Large intestine (tissue), 3 donors: ENCODE results near the gene NR6A1. TPM values are rescaled to one million over a fixed set of nuclear protein-coding genes. Genes with fewer than 3 reads are reported as not detected.

Experiments used
- DNase-seq, 2 donors: peaks; one replicate each; pipeline versions ENCODE4 v3.0.0 to v3.0.0-alpha.2; 2013
- H3K27ac ChIP-seq: one replicate; pipeline ENCODE4 v1.5.1; 2013; ENCODE audit warnings: low read length
- H3K27me3 ChIP-seq: 2 replicates; pipeline ENCODE4 v1.6.1; 2013; ENCODE audit warnings: low read length; ENCODE audit not compliant: control insufficient read depth, insufficient read depth
- H3K36me3 ChIP-seq: 2 replicates; pipeline ENCODE4 v1.6.1; 2013; ENCODE audit warnings: low read length; ENCODE audit not compliant: control insufficient read depth, insufficient read depth
- H3K4me1 ChIP-seq: one replicate; pipeline ENCODE4 v1.6.1; 2013; ENCODE audit warnings: low read length; ENCODE audit not compliant: control insufficient read depth, insufficient read depth
- H3K4me3 ChIP-seq: one replicate; pipeline ENCODE4 v1.5.1; 2013; ENCODE audit warnings: low read length
- H3K9me3 ChIP-seq: one replicate; pipeline ENCODE4 v1.6.1; 2013; ENCODE audit warnings: mild to moderate bottlenecking, low read depth, low read length, moderate library complexity; ENCODE audit not compliant: control insufficient read depth
- WGBS: methylation state at CpG from one replicate; pipeline ENCODE4 v1.1.5; 2013; ENCODE audit warnings: low lambda C conversion rate; ENCODE audit not compliant: insufficient coverage; 5-methylcytosine and 5-hydroxymethylcytosine counted together
- polyA plus RNA-seq: library from polyadenylated mRNA; unstranded; fragments of 120-200 nt; gene quantifications from one replicate; pipeline ENCODE4 v1.2.1, GENCODE V29; 2013

NR6A1 gene
- polyA plus RNA-seq, 1 donor = 5.0 TPM

DNA sequence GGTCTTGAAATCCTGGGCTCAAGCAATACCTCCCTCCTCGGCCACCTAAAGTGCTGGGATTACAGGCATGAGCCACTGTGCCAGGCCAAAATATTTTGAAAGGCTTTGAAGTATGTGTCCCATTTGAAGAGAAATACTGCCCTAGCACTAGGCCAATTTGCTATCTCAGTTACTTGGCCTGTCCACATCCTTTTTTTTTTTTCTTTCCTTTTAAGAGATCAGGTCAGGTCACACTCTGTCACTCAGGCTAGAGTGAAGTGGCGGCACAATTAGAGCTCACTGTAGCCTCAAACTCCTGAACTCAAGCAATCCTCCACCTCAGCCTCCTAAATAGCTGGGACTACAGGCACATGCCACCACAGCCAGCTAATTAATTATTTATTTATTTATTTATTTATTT lies 84.2 kb downstream of the NR6A1 start:
- no peaks in the 10 kb centered on the region for H3K4me1 ChIP-seq
- peaks cover 6% of the 10 kb centered on the region for H3K36me3 ChIP-seq
- H3K27ac ChIP-seq = no peak overlapping the region
- H3K27me3 ChIP-seq = no peaks in the 10 kb centered on the region
- no peak overlapping the region for H3K4me3 ChIP-seq
- H3K9me3 ChIP-seq = no peaks in the 10 kb centered on the region
- no peak for DNase-seq
- WGBS = no CpG with 5 or more reads among the region's 2 CpGs

DNA sequence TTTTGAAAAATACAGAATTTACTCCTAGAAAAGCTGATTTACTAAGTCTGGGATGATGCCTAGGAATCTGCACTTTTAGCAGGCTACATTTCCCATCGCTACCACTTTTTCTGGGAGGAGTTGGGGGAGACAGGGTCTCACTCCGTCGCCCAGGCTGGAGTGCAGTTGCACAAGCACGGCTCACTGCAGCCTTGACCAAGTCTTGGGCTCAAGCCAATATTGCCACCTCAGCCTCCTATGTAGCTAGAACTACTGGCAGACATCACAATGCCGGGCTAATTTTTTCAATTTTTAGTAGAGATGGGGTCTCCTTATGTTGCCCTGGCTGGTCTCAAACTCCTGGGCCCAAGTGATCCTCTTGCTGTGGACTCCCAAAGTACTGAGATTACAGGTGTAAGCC lies 85.9 kb downstream of the NR6A1 start:
- Histone ChIP-seq H3K36me3 (peaks cover 6% of the 10 kb centered on the region), H3K4me1 (peaks cover 3% of the 10 kb centered on the region), H3K27me3 (no peaks in the 10 kb centered on the region), H3K9me3 (no peaks in the 10 kb centered on the region), H3K4me3 (no peak overlapping the region), H3K27ac (no peak overlapping the region)
- WGBS = no CpG with 5 or more reads among the region's 5 CpGs
- no peak for DNase-seq

DNA sequence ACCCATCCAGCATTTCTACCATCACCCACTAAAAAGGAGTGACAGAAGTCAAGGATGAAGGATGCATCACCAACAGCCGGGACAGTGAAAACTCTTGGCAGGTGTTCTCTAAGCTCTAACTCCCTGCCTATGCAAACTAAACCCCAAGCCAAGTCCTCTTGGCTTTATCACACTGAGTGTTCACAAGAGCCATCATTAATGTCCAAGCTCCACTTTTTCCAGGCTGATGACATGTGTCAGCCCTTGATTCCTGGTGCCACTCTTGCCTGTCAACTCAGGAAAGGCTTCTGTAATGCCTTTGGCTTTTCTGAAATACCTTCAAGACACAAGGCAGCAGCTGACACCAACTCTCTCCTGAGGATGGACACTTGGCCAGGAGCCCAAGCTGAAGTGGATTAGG lies 86.9 kb downstream of the NR6A1 start:
- H3K27me3 ChIP-seq = no peaks in the 10 kb centered on the region
- WGBS = no CpG with 5 or more reads among the region's 1 CpG

DNA sequence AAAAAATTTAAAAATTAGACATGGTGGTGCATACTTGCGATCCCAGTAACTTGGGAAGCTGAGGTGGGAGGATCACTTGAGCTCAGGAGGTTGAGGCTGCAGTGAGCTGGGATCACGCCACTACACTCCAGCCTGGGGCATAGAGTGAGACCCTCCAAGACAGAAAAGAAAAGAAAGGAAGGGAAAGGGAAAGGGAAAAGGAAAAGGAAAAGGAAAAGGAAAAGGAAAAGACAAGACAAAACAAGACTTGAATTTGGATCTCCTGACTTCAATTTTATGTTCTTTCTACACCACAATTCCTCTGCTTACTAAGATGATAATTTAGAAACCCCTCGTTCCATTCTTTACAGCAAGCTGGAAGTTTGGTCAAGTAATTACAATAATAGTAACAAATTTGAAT lies 88.1 kb downstream of the NR6A1 start:
- WGBS = 100% methylated on average over 2 of the region's 3 CpGs
- peaks cover 3% of the 10 kb centered on the region for H3K4me1 ChIP-seq

More for the DNA sequence above, 86.9 kb downstream of the NR6A1 start:
- Histone ChIP-seq H3K9me3 (no peaks in the 10 kb centered on the region), H3K4me3 (no peak overlapping the region), H3K27ac (no peak overlapping the region), H3K36me3 (peaks cover 6% of the 10 kb centered on the region), H3K4me1 (peaks cover 3% of the 10 kb centered on the region)
- no peak for DNase-seq

DNA sequence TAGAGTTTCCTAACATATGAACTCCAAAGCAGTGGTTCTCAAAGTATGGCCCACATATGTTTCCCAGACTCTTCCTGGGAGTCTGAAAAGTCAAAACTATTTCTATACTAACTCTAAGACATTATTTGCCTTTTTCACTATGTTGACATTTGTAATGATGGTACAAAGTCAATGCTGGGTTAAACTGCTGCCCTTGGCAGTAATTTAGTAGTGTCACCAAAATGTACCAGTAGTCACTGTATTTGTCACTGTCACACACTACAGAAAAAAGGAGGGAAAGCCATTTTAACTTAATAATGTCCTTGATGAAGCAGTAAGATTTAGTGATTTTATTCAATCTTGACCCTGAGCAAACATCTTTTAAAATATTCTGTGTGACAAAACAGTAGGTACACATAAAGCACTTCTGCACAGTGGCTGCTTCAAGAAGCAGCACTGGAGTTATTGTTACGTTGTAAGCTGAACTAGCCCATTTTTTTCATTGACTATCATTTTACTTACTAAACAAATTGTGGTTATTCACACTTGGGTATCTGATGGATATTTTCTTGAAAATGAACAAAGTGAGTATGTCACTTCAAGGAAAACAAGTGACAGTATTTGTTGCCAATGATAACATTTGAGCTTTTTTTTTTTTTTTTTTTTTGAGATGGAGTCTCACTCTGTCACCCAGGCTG lies 90.3 kb downstream of the NR6A1 start:
- Histone ChIP-seq H3K4me1 (peaks cover 3% of the 10 kb centered on the region), H3K27ac (no peak overlapping the region), H3K9me3 (no peaks in the 10 kb centered on the region), H3K4me3 (no peak overlapping the region), H3K27me3 (no peaks in the 10 kb centered on the region), H3K36me3 (peaks cover 6% of the 10 kb centered on the region)
- no peak for DNase-seq
- no CpG with 5 or more reads among the region's 1 CpG for WGBS

More for the DNA sequence above, 88.1 kb downstream of the NR6A1 start:
- H3K9me3 ChIP-seq = no peaks in the 10 kb centered on the region
- no peak overlapping the region for H3K27ac ChIP-seq
- no peak overlapping the region for H3K4me3 ChIP-seq
- no peaks in the 10 kb centered on the region for H3K27me3 ChIP-seq
- peaks cover 6% of the 10 kb centered on the region for H3K36me3 ChIP-seq
- DNase-seq = no peak

DNA sequence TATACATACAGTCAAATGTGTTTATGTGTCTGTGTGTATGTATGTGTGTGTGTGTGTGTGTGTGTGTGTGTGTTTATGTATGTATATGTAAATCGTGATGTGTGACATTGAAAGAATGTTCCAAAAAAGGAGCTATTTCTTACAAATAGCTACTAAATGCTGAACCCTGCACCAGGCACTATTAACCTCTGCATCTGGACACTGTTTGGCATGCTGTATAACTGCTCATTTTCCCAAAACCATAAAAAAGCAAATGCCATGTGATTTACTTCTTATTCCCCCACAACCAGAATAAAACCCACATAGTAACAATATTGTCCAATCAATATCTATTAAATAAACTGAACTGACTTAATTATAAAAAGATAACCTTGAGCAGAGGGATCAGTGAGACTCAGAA lies 91.1 kb downstream of the NR6A1 start:
- Histone ChIP-seq H3K4me3 (no peak overlapping the region), H3K9me3 (no peaks in the 10 kb centered on the region), H3K27me3 (no peaks in the 10 kb centered on the region), H3K4me1 (peaks cover 3% of the 10 kb centered on the region), H3K36me3 (peaks cover 6% of the 10 kb centered on the region), H3K27ac (no peak overlapping the region)
- DNase-seq = no peak
- WGBS = 100% methylated on average over 1 of the region's 1 CpG

DNA sequence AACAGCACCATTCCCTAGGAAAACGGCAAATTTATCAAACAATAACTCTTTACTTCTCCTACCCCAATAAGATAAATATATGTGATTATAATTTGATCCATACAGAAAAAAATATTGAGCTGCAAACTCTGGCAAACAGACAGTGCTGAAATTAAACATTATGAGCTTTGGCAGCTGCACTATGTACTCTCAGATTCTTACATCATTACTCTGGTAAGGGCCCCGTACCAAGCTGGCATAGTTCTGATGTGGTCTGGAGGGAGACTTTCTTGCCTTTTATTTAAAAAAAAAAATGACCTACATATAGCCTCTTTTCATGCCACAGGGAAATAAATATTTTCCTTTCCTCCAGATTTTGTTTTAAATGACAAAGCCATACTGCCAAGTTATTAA lies 95.0 kb downstream of the NR6A1 start:
- Histone ChIP-seq H3K4me3 (no peak overlapping the region), H3K9me3 (no peaks in the 10 kb centered on the region), H3K4me1 (peaks cover 7% of the 10 kb centered on the region), H3K27me3 (no peaks in the 10 kb centered on the region), H3K27ac (no peak overlapping the region), H3K36me3 (no peaks in the 10 kb centered on the region)
- 83% methylated on average over 1 of the region's 2 CpGs for WGBS
- DNase-seq = no peak

DNA sequence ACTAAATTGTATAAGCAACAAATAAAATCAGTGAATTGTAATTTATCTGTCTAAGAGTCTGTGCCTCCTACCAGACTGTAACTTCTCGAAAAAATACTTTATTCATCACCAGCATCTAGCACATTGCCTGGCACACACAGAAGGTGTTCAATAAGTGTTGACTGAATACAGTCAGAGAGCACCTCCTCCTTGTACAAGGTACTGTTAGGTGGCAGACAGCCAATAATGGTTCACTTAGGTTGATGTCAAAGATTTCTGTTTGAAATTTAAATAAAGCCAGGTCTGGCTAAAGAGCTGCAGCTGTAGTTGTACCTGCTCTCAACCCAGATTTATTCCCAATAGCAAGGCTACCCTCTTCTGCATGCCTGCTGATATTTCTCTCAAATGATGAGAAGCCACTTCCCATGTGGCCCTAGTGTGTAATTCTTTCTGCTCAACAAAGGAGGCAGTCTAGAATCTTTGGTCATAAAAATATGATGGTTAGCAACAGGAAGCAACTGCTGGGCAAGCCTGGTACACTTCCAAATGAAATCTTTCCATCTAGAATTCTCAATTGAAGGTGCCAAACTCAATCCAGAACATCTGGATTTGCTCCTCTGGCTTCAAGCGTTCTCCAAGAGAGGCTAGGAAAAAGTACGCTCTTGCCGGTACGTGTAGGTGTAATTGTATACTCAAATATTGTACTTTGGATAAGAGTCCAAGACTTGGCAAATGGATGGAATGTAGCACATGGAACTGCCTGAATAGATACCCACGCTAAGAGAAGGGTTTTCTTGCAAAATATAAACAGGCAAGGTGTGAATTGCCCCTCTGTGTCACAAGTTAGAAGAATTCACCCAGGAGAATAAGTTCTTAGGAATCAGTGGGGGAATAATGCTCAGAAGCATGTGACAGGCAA lies 95.6 kb downstream of the NR6A1 start:
- H3K27ac ChIP-seq = no peak overlapping the region
- 0% methylated on average over 1 of the region's 6 CpGs for WGBS
- no peak for DNase-seq

DNA sequence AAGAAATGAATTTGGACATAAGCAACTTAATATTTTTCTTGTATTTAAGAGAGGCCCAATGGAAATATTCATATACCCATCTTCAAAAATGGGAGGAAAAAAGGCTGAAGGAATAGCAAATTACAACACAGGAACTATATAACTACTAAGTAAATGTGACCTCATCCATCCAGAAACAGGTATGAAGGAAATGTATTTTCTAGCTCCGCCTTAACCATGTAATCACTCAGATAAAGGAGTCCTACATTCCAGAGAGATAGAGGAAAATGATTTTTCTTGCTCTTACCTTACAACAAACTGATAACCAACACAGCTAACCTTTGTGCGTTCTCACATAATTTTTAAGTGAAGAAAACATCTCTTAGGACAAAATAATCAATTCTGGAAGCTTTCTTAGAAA lies 96.5 kb downstream of the NR6A1 start:
- no peaks in the 10 kb centered on the region for H3K36me3 ChIP-seq
- H3K27me3 ChIP-seq = no peaks in the 10 kb centered on the region
- no peaks in the 10 kb centered on the region for H3K9me3 ChIP-seq
- H3K27ac ChIP-seq = no peak overlapping the region
- H3K4me1 ChIP-seq = peaks cover 3% of the 10 kb centered on the region
- no peak overlapping the region for H3K4me3 ChIP-seq
- WGBS = 86% methylated on average over 1 of the region's 2 CpGs
- DNase-seq = no peak

More for the DNA sequence above, 95.6 kb downstream of the NR6A1 start:
- Histone ChIP-seq H3K9me3 (no peaks in the 10 kb centered on the region), H3K4me3 (no peak overlapping the region), H3K4me1 (peaks cover 6% of the 10 kb centered on the region), H3K36me3 (no peaks in the 10 kb centered on the region), H3K27me3 (no peaks in the 10 kb centered on the region)

DNA sequence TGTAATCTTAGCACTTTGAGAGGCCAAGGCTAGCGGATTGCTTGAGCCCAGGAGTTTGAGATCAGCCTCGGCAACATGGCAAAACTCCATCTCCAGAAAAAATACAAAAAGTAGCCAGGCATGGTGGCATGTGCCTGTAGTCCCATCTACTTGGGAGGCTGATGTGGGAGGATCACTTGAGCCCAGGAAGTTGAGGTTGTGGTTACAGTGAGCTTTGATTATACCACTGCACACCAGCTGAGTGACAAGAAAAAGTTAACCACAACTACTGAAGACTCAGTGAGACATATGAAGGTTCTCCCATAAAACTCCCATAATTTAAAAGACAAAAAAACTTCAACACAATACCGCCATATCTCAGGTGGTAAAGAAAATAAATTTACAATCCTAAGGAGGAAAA lies 98.0 kb downstream of the NR6A1 start:
- Histone ChIP-seq H3K36me3 (no peaks in the 10 kb centered on the region), H3K27ac (no peak overlapping the region), H3K9me3 (no peaks in the 10 kb centered on the region), H3K27me3 (no peaks in the 10 kb centered on the region), H3K4me3 (no peak overlapping the region), H3K4me1 (peaks cover 3% of the 10 kb centered on the region)
- WGBS = 100% methylated on average over 1 of the region's 3 CpGs
- DNase-seq = no peak
